Femur (tissue), 1 donor: Measurements from ENCODE around the gene MCM7.

Experiments
- DNase-seq: peaks from one replicate; pipeline ENCODE4 v3.0.0-alpha.2; 2017

Gene MCM7

GRCh38 chr7:100065452-100066186 is 35.6 kb downstream of the MCM7 start:
- no peak for DNase-seq

- DNase-seq, result no peak
These were observed 37.0 kb downstream of the MCM7 start for GRCh38 chr7:100064162-100064561.

GRCh38 chr7:100063376-100063775 is 37.8 kb downstream of the MCM7 start:
- no peak for DNase-seq

- peak; percentile 40 for DNase-seq
These were observed 39.5 kb downstream of the MCM7 start for GRCh38 chr7:100061518-100062193.

GRCh38 chr7:100059251-100059739 is 41.9 kb downstream of the MCM7 start:
- DNase-seq, result no peak

- DNase-seq, result no peak
These were observed 44.2 kb downstream of the MCM7 start for GRCh38 chr7:100057006-100057405.

GRCh38 chr7:100053215-100053614 is 48.0 kb downstream of the MCM7 start:
- peak; percentile 64 for DNase-seq

GRCh38 chr7:100051611-100052010 is 49.6 kb downstream of the MCM7 start:
- DNase-seq, result no peak

GRCh38 chr7:100049441-100050291 is 51.5 kb downstream of the MCM7 start, which contains the start of gene ZSCAN21:
TSS of gene ZSCAN21 (plus strand) at chr7:100049774. CDS start at chr7:100057007, 7,233 bp downstream.
- DNase-seq, result peak; percentile 91

GRCh38 chr7:100048680-100049079 is 52.5 kb downstream of the MCM7 start:
- DNase-seq, result no peak

GRCh38 chr7:100044718-100045117 is 56.5 kb downstream of the MCM7 start:
- DNase-seq, result no peak
